GM21381 (cell line): ENCODE measurements around the gene HIP1R.

Experiments
- ATAC-seq: cut with Tn5 transposase; IDR thresholded peaks from one replicate; pipeline ENCODE4 v1.9.1; 2021; ENCODE audit warnings: mild to moderate bottlenecking, moderate library complexity; ENCODE audit not compliant: unreplicated experiment

The HIP1R gene

GRCh38 chr12:122847921-122848421, 12.7 kb downstream of the HIP1R start:
- no peak for ATAC-seq

DNA sequence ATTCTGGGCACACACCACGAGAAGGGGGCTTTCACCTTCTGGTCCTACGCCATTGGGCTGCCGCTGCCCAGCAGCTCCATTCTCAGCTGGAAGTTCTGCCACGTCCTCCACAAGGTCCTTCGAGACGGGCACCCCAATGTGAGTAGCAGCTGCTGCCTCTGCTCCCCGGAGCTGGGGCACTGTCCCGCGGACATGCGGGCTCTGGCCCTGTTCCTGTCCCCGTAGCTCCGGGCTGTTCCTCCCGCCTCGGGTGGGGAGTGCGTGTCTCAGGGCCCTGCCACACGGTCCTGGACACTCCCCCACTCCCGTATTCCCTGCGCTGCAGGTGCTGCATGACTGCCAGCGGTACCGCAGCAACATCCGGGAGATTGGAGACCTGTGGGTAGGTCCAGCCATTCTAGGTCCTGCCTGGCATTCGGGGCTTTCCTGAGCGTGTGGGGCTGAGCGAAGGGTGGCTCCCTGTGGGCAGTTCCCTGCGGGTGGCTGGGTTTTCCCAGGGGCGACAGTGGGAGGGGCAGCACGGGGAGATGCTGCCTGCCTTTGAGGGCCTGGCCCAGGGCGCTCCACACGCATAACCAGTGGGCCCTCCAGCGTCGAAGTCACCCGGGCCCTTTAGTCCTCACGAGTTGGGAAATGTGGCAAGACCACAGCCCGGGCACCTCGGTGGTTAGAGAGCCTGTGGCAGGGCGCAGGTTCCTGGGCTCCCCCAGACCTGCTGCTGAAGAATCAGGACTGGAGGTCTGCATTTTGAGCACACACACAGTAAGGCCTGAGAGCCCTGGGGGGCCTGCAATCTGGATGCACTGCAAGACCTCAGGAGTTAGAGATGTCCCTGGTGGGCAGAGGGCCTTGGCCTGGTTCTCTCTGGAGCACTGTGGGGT, 13.5 kb downstream of the HIP1R start:
- no peak for ATAC-seq

DNA sequence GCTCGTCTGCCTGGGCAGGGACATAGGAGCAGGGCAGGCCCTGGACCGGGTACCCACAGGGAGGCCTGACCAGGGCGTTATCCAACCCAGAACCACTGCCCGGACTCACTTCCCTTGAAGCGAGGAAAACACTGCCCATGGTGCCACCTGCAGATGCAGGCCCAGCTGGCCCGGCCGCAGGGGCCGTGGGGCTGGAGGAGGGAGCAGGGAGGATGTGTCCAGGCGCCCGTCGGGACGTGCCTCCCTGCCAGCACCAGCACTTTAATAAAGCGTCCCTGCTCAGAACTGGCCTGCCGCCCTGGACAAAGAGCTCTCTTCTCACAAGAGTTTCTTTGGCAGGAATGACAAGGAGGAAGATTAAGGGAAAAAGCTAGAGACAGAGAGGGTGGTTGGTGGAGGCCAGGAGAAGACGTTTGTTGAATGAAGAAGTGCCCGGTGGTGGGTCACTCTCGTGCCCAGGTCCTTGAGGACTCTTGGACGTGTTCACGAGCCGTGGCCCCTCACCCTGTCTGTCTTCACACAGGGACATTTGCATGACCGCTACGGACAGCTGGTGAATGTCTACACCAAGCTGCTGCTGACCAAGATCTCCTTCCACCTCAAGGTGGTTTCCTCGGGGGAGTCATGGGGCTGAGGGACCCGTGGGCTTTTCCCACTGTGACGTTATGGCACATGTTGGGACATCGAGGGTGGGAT, 14.2 kb downstream of the HIP1R start:
- ATAC-seq, result no peak

- ATAC-seq, result no peak
Observed at GRCh38 chr12:122850048-122850445, 14.8 kb downstream of the HIP1R start.

- ATAC-seq, result no peak
Observed at GRCh38 chr12:122850695-122851350, 15.6 kb downstream of the HIP1R start.

- no peak for ATAC-seq
Observed at GRCh38 chr12:122851820-122852219, 16.6 kb downstream of the HIP1R start.

DNA sequence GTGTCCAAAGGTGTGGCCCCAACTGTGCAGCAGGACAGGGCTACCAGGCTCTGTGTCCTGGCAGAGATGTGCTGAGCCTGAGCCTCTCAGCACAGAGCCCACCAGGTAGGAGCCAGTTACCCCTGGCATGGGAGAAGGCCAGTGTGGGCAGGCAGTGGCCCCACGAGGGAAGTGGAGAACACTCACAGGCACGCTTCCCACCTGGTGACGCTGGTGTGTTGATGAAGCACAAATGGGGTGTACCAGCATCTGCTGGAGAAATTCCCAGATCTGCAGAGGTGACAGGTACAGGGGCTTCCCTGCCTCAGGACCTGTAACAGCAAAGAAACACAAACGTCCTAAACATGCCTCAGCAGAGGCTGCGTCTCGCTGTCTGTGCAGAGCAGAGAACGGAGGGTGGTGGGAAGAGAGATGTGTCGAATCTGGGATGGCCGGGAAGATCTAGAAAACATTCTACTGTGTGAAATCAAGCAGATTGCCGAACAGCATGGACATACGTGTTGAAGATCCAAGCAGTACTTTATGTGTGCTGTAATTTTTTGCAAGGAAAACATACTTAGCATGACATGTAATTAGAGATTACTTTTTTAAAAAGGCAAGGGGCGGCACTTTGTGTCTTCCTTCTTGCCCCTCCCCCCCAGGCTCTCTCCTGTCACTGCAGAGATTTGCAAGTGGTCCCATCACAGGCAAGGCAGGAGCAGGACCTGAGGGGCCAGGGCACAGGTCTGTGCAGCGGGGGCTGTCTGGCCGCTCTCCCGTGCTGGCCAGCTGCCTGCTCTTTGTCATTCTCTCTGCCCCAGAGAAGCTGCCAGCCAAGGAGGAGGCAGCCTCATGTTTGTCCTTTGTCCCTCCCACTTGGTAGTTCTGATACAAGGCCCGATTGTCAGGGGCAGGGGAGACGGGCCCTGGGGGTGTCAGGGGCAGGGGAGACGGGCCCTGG, 17.3 kb downstream of the HIP1R start:
- ATAC-seq, result no peak

- no peak for ATAC-seq
Observed at GRCh38 chr12:122853582-122854245, 18.5 kb downstream of the HIP1R start.

DNA sequence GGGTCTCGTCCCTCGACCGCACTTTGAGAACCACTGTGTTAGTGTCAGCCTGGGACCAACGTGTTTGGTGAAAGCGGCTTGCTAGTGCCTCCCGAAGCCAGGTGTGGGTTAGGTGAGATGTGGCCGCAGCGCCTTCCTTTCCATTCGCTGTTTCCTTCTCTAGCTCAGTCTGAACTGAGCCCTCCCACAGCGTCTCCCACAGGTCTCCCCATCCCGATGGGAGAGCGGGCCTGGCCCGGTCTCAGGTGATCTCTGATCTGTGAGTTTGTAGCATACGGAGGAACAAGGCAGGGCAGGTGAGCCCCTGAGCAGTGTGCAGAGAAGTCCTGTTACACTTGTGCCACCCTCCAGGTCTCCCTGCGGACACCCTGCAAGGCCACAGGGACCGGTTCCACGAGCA, 19.3 kb downstream of the HIP1R start:
- no peak for ATAC-seq

DNA sequence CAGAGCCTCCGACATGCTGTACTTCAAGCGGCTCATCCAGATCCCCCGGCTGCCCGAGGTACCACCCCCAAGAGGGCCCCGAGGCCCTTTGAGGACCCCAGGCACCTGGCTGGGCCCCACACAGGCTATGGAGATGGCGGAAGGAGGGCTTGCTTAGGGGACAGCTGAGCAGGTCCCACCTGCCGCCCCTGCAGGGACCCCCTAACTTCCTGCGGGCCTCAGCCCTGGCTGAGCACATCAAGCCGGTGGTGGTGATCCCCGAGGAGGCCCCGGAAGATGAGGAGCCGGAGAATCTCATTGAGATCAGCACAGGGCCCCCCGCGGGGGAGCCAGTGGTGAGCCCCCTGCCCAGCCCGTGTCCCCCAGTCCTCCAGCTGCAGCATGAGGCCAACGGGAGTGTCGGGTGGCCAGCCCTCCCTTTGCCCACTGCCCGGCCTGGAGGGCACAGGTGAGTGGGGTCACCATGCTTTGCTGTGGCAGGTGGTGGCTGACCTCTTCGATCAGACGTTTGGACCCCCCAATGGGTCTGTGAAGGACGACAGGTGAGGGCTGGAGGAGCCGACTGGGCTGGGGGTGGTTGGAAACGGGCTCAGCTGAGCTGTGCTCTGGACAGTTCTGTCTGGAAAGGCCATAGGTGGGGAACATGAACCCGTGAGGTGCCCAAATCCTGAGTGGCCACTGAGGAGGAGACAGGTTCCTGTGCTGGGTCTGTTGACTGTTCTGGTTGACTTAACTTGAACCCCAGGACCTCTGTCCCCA, 20.0 kb downstream of the HIP1R start:
- no peak for ATAC-seq

- ATAC-seq, result no peak
Observed at GRCh38 chr12:122855928-122856831, 20.9 kb downstream of the HIP1R start.

GRCh38 chr12:122856999-122857671, 21.9 kb downstream of the HIP1R start:
- ATAC-seq, result no peak

DNA sequence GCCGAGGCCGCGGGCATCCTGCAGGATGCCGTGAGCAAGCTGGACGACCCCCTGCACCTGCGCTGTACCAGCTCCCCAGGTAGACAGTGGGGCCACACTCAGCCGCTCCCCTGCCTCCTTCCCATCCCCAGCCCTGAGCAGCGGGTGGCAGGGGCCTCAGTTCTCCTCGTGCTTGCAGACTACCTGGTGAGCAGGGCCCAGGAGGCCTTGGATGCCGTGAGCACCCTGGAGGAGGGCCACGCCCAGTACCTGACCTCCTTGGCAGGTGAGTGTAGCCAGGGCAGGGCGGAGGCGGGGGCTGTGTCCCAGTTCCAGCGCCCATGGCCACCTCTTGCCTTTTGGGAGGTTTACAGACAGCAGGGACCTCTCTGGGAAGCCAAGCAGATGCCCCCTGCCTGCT, 22.9 kb downstream of the HIP1R start:
- no peak for ATAC-seq

DNA sequence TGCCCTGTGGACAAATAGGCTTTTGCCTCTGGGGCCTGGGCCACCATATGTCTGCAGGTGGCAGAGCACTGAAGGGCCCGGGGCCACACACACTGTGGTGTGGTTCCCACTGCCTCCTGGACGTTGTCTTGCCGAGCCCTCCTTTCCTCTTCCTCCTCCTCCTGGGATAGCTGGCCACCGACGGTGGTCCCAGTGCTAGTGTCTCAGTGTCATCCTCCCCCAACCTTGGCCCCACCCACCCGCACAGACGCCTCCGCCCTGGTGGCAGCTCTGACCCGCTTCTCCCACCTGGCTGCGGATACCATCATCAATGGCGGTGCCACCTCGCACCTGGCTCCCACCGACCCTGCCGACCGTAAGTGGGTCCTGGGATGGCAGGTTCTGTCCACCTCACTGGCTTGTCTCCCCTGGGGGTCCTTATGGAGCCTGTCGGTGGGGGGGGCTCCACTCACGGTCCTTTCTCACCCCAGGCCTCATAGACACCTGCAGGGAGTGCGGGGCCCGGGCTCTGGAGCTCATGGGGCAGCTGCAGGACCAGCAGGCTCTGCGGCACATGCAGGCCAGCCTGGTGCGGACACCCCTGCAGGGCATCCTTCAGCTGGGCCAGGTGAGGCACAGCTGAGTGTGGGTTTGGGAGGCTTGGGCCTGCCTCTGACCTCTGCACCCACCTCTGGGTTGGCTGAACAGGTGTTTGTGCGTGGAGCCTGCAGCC, 23.5 kb downstream of the HIP1R start:
- no peak for ATAC-seq

DNA sequence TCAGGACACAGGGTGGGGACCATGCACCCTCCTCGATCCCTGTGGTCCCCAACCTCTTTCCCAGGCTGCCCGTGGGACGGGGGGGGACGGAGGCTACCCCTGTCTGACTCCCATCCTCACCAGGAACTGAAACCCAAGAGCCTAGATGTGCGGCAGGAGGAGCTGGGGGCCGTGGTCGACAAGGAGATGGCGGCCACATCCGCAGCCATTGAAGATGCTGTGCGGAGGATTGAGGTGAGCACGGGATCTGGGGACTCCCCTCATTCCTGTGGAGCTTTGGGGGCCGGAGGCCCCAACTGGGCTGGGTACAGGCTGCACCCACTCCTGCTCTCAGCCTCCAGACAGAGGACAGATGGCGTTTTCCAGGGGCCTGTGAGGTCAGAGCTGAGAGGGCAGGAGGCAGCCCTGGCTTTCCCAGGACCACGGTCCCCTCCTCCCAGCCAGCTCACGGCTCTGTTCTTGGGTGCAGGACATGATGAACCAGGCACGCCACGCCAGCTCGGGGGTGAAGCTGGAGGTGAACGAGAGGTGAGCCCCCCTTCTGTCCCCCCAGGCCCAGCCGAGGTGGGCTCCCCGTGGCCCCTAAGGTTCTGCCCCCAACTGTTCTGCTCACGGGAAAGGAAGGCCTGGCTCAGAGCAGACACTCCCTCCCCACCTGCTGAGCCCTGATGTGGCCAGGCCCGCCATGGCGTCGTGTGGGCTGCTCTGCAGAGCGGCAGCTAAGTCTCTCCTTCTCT, 24.2 kb downstream of the HIP1R start:
- no peak for ATAC-seq
